NCI-H2196 (cell line): ENCODE data around the gene FOXP1.
"Not testable (repeated sequence)": the region's sequence is repeated elsewhere in the genome, so short reads cannot be mapped to it uniquely, and the experiment has no call there.

Experiments
- DNase-seq: peaks from one replicate; lab custom pipeline; 2025; ENCODE audit not compliant: unreplicated experiment; lab: John Stamatoyannopoulos, UW

FOXP1 gene

GRCh38 chr3:71351403-71352149 lies 232.0 kb downstream of the FOXP1 start:
- DNase-seq = no peak

GRCh38 chr3:71350998-71351397 lies 232.5 kb downstream of the FOXP1 start:
- no peak for DNase-seq

- no peak for DNase-seq
These were observed 234.7 kb downstream of the FOXP1 start for GRCh38 chr3:71348831-71349230.

GRCh38 chr3:71348001-71348632 lies 235.4 kb downstream of the FOXP1 start:
- DNase-seq = no peak

GRCh38 chr3:71346061-71346460 lies 237.5 kb downstream of the FOXP1 start:
- DNase-seq = no peak

DNA sequence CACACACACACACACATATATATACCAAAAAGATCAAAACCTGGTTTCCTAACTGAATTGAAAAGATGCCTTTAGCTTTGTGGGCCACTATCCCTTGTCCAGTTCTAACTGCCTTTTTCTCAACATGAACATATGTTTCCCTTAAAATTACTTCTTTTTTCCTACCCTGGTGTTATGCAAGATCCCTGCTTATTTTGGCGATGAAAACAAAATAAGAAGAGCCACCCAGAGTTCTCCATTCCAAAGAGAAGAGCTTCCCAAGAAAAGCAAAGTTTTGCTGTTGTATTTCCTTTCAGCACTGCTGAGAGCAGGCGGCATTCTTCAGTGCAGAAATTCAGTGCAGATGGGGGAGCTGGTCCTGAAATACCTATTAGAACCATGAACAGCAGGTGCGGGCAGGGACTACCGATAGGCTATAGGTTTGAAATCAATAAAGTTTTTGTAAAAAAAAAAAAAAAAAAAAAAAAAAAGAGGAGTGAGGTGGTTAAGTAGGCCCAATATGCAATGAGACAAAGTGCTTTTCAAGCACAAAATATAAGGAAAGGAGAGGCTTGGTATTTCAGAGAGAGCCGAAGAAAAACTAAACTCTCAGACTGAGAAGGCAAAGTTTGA lies 238.0 kb downstream of the FOXP1 start:
- no peak for DNase-seq

DNA sequence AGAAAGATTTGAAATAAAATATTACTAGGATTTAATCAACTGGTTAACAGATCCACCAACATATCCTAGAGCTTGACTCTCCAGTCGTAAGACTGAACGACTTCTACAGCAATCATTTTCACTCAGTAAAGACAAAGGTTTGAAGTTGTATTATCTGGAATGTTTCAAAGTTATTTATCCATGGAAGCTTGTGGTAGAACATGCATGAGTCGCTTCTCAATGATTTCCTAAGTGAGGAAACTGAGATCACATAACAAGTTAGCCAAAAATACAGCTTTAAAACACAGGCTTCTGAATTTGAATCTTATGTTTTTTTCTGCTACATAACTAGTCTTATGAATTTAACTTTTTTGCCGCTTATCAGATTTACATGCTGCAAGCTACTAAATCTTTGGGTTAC lies 241.8 kb downstream of the FOXP1 start:
- DNase-seq = no peak

DNA sequence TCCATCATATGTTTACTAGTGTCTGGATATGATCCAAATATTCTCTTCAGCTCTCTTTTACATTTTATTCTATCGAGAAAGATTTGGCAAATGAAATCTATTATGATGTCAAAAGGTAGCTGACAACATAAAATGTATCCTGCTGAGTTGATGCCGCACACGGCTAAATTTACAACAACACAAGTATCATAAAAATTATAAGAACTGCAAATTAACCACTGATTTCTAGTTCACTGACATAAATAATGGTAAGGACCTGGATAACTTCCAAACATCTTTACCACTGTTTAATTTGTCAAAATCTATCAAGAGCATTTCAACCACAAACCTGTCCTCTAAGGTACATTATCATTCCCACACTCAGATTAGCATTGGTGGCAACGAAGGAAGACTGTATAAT lies 244.5 kb downstream of the FOXP1 start:
- no peak for DNase-seq

GRCh38 chr3:71332813-71333212 lies 250.7 kb downstream of the FOXP1 start:
- DNase-seq = no peak

GRCh38 chr3:71330909-71331308 lies 252.6 kb downstream of the FOXP1 start:
- DNase-seq = no peak

GRCh38 chr3:71330505-71330904 lies 253.0 kb downstream of the FOXP1 start:
- DNase-seq = no peak

DNA sequence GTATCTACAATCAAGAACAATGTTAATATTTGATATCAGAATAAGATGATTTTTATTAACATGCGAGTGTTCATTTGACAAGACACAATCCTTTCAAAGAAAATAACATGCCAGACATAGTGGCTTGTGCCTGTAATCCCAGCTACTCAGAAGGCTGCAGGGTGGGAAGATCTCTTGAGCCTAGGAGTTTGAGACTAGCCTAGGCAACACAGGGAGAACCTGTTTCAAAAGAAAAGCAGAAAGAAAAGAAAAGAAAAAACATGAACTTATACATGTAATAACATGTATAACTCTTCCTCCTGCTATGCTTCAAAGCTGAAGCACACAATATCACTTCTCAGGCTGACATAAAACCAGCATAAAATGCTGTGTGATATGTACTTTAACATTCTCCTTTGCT lies 253.7 kb downstream of the FOXP1 start:
- no peak for DNase-seq

- DNase-seq = no peak
These were observed 254.6 kb downstream of the FOXP1 start for GRCh38 chr3:71328926-71329325.

DNA sequence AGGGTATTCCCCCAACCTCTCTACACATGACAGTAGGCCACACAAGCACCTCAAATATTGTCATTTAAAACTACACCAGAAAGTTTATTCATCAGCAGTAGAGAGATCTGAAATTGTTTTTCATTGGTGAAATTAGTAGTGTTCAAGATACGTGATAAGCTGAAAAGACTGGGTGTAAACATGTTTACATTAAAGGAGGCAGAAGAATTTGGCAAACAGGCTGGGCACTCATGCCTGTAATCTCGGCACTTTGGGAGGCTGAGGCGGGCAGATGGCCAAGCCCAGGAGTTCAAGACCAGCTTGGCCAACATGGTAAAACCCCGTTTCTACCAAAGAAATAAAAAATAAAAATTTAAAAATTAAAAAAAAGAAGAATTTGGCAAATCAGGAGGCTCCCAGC lies 255.6 kb downstream of the FOXP1 start:
- no peak for DNase-seq

DNA sequence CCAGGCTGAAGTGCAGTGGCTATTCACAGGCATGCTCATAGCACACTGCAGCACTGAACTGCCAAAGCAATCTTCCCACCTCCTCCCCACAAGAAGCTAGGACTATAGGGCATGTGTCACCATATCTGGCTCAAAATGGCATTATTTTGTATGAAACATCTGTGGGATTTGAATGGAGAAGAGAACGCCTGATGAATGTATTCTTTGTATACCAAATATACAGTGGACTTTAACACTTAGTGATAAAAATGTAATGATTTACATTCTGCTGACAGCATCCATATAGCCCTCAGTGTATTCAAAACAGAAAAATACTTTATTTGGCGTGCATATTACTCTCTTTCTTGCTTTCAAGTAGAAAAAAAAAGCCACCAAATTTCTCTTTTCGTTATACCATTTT lies 257.8 kb downstream of the FOXP1 start:
- DNase-seq = no peak

- not testable (repeated sequence) for DNase-seq
These were observed 259.3 kb downstream of the FOXP1 start for GRCh38 chr3:71324224-71324623.

DNA sequence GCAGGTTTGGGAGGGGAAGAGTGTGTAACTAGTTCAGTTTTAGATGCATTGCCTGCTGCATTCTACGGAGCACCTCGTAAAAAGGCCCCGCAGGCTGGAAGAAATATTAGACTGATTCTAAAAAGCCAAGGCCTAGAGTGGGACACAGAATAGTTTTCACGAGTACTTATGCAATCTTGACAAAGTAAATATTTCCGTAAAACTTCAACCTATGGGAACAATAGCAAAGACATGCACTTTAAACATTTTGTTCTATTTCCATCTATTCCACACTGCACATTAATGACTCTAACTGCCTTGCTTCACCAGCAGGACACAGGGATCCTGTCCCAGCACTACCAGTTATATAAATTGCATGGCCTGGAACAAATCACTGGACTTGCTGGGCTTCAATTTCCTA lies 260.0 kb downstream of the FOXP1 start:
- no peak for DNase-seq

- no peak for DNase-seq
These were observed 261.4 kb downstream of the FOXP1 start for GRCh38 chr3:71322154-71322553.

DNA sequence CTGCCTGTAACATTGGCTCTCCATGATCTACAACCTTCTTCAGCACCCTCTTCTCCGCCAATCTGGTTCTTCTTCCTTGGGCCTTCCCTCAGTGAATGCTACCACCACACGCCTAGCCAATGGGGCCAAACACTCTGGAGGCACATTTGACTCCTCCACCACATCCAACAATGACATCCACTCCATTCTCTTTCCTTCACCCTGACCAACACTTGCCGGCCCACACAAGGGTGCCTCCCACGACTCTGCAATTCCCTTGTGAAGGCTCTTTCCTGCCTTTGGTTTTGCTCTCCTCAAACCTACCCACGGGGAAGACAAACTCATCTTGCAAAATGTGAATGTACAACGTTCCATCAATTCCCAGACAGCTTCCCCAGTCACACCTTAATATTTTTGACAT lies 263.8 kb downstream of the FOXP1 start:
- no peak for DNase-seq

DNA sequence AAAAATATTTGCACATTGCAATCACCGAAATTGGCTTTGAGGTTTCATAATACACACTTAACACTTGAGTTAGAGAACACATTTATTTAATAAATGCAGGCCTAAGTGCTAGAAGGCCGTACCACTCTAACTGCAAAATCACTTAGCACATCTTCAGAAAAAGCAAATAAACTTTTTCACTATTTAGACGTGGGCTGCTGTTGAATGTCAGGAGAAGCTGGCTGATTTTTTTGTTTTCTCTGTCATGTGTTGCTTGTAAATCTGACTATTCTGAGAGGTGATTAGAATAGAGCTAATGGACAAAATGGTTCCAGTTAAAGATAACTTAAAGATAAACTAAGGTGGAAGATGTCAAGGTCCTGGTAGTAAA lies 265.1 kb downstream of the FOXP1 start:
- no peak for DNase-seq

DNA sequence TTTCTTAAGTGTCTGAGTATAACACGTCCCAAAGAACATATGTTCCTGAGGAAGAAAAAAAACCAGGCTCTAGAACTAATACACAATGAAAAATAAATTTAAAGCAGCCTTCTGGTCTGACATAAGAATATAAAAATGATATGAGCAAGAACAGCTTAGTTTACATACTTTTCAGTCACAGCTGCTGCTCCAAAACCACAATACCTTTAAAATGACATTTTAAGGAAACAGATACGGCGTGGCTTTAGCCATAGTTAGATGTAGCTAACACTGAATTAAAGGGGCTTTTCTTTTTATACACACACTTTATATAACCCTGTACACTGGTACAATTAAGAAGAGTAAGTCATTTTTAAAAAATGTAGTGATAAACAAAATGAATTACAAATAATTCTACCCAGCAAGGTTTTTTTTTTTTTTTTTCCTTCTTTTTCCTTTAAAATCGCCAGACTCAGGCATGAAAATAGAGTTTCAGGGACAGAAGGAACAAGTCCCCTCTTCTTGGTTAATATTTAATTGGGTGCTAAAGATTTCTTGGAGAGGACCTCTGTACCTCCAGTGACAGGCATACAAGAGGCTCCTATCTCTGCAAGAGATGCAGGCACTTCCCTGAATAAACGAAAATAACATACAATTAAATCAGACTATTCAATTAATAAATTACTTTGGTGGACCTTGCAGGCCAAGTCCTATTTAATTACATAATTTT lies 265.6 kb downstream of the FOXP1 start:
- DNase-seq = no peak

DNA sequence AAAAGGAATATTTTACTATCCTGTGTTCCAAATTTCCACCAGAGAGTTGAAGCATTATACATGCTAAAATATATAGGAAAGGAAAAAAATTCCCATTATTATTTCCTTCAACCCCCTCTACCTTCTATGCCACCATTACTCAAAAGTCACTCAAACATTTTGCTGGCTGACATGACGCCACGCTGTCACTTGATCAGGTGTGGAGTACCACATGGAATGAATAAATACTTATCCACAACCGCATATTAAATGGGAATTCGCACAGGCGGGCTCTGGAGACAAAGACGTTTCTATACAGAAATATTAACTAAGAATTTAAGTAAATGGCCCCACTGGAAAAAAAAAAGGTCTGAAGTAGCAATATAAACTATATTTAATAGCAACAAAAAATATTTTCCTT lies 266.4 kb downstream of the FOXP1 start:
- no peak for DNase-seq
